Retinal pigment epithelial cell (primary cell): ENCODE data around the gene ATP8A2.

Experiments used
- DNase-seq: peaks from one replicate; pipeline ENCODE4 v3.0.0-alpha.2; 2010; ENCODE audit warnings: low read depth
- H3K4me3 ChIP-seq: 2 replicates; pipeline ENCODE4 v1.5.1; 2011; ENCODE audit warnings: mild to moderate bottlenecking, low read length, control low read depth, moderate library complexity
- CTCF ChIP-seq: conservative IDR thresholded peaks from 2 replicates; pipeline ENCODE4 v1.5.1; 2011; ENCODE audit warnings: low read depth, low read length, control low read depth, inconsistent platforms

Gene ATP8A2

GRCh38 chr13:25798998-25799397, 427.2 kb downstream of the ATP8A2 start:
- no peak for DNase-seq
- TF ChIP-seq CTCF = no peak
- no peak overlapping the region for H3K4me3 ChIP-seq

DNA sequence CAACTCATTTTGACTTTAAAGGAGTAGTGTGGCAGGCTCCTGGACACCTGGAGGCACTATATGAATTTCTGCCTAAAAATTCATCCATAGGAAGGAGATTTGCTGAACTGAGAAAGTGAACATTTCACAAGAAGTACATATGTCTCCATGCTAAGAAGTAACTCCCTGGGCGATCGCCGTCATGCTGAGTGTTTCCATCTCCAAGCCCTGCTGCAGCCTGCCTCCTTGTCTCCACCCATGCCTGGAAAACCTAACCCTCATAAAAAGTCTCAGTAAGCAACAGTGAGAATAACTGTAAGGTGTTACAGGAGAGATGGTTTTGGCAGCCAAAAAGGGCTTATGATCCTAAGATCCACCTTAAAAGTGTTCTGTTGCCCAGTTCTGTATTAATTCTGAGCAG, 428.7 kb downstream of the ATP8A2 start:
- no peak for TF ChIP-seq CTCF
- DNase-seq = no peak
- H3K4me3 ChIP-seq = no peak overlapping the region

GRCh38 chr13:25802579-25802978, 430.8 kb downstream of the ATP8A2 start:
- H3K4me3 ChIP-seq = no peak overlapping the region
- no peak for TF ChIP-seq CTCF
- no peak for DNase-seq

DNA sequence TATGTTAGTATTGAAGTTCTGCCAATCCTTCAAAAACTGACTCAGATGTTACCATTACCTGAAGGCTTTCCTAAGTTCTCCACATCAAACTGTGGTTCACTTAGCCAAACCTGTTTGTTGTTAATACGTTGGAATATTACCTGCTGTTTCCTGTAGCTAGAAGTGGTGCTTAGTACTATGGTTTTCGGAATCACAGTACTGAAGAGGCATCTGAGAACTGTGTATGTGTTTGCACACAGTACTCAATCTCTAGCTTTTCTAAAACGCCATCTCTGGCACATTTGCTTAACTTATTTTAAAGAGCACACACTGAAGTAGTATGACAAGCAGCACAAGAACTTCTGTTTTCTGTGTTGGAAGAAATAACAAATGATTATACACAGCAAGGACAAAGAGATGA, 431.9 kb downstream of the ATP8A2 start:
- H3K4me3 ChIP-seq = no peak overlapping the region
- DNase-seq = no peak
- no peak for TF ChIP-seq CTCF

DNA sequence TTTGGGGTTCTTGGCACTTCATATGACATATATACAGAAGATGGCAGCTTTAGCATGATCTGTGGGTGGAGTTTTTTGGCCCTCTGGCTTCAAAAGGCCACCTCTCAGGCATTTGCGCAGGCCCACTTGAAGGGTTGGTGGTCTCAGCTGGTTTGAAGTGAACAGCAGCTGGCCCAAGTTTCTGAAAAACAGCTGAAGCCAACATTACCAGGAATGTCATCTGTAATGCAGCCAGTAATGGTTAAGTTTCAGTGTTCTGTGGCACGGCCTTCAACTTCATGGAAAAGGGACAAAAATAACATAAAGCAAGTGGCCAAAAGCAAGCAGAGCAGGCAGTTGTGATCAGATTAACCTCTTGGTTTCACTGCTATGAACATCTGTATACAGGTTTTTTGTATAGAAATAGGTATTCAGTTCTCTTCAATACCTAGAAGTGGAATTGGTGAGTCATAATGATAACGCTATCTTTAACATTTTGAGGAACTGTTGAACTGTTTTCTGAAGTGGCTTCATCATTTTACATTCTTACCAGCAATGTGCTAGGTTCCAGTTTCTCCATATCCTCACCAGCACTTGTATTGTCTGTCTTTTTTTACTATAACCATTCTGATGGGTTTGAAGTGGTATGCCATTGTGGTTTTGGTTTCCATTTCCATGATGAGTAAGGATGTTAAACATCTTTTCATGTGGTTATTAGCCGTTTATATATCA, 434.6 kb downstream of the ATP8A2 start:
- TF ChIP-seq CTCF = no peak
- H3K4me3 ChIP-seq = no peak overlapping the region
- DNase-seq = no peak

GRCh38 chr13:25807562-25807961, 435.8 kb downstream of the ATP8A2 start:
- TF ChIP-seq CTCF = no peak
- no peak overlapping the region for H3K4me3 ChIP-seq
- no peak for DNase-seq

GRCh38 chr13:25811506-25811905, 439.7 kb downstream of the ATP8A2 start:
- DNase-seq = no peak
- TF ChIP-seq CTCF = no peak
- H3K4me3 ChIP-seq = no peak overlapping the region
